Endothelial cell of umbilical vein (primary cell): ENCODE results near the gene FANK1. TPM values are rescaled to one million over a fixed set of nuclear protein-coding genes. Genes with fewer than 3 reads are reported as not detected.

ENCODE experiments used
- BruUV-seq: library from RNA; stranded (reverse); fragments of 400-500 nt; replicated peaks from 2 replicates; lab custom pipeline; 2021; lab: Mats Ljungman, UMichigan
- CTCF ChIA-PET: fragments of 300-600, 350-600 bp; sonication (Branson Sonifier 250); formaldehyde crosslinking; loops from one replicate; lab custom pipeline; 2021; ENCODE audit warnings: antibody characterized with exemption, inconsistent platforms; lab: Charles Lee
- POLR2A ChIA-PET: fragments of 300-600, 350-600 bp; sonication (Branson Sonifier 250); formaldehyde crosslinking; loops from one replicate; lab custom pipeline; 2021; ENCODE audit warnings: antibody characterized with exemption, inconsistent platforms; lab: Charles Lee
- DNase-seq: peaks from one replicate; pipeline ENCODE4 v3.0.0-alpha.2; 2011; ENCODE audit warnings: low read depth, low spot score
- FAIRE-seq: peaks from 2 replicates; lab custom pipeline; 2011; peaks lifted over from hg19 to GRCh38; lab: Jason Lieb, UNC
- H2AFZ ChIP-seq: 2 replicates; pipeline ENCODE4 v1.6.0; 2012; ENCODE audit warnings: low read depth, low read length, control low read depth, inconsistent platforms
- H3K27ac ChIP-seq: 2 replicates; pipeline ENCODE4 v1.5.1; 2011; ENCODE audit warnings: low read depth, mild to moderate bottlenecking, control low read depth, low read length, moderate library complexity; ENCODE audit not compliant: insufficient read depth
- H3K27me3 ChIP-seq, 2 experiments: 2 replicates each; pipeline versions ENCODE4 v1.6.0 to v1.6.1; 2011; ENCODE audit warnings: low read length in 2 of 2, mixed read lengths in 1 of 2; ENCODE audit not compliant: control insufficient read depth in 2 of 2, insufficient read depth in 2 of 2
- H3K36me3 ChIP-seq, 2 experiments: 2 replicates in 1 of 2; 3 replicates in 1 of 2; pipeline ENCODE4 v1.5.1; 2011; ENCODE audit warnings: low read length in 2 of 2, mild to moderate bottlenecking in 1 of 2, moderate library complexity in 1 of 2; ENCODE audit not compliant: control insufficient read depth in 2 of 2, insufficient read depth in 2 of 2; ENCODE audit errors: extremely low read depth in 1 of 2
- H3K4me1 ChIP-seq: 3 replicates; pipeline ENCODE4 v1.5.1; 2011; ENCODE audit warnings: mild to moderate bottlenecking, low read length; ENCODE audit not compliant: control insufficient read depth, insufficient read depth; ENCODE audit errors: extremely low read depth
- H3K4me2 ChIP-seq: 2 replicates; pipeline ENCODE4 v1.6.1; 2011; ENCODE audit warnings: low read length, control low read depth, mixed read lengths; ENCODE audit not compliant: insufficient read depth
- H3K4me3 ChIP-seq, 3 experiments: fragments of 200-600 bp in 1 of 3; sonication (generic), shearing (Covaris generic) in 1 of 3; replicated peaks in 1 of 3; 2 replicates each; pipeline ENCODE4 v1.5.1; 2011 to 2016; ENCODE audit warnings: control low read depth in 3 of 3, low read length in 3 of 3, mild to moderate bottlenecking in 2 of 3, inconsistent platforms in 1 of 3, low read depth in 1 of 3, moderate library complexity in 1 of 3; ENCODE audit not compliant: insufficient read depth in 1 of 3
- H3K79me2 ChIP-seq: 2 replicates; pipeline ENCODE4 v1.6.0; 2012; ENCODE audit warnings: low read length, inconsistent platforms; ENCODE audit not compliant: control insufficient read depth, insufficient read depth
- H3K9ac ChIP-seq: replicated peaks from 2 replicates; pipeline ENCODE3; 2011; ENCODE audit warnings: low read length, control low read depth; ENCODE audit not compliant: insufficient read depth; ENCODE audit errors: extremely low read depth
- H3K9me1 ChIP-seq: replicated peaks from 3 replicates; pipeline ENCODE4 v1.6.0; 2011; ENCODE audit warnings: mild to moderate bottlenecking, low read length; ENCODE audit not compliant: control insufficient read depth, insufficient read depth; ENCODE audit errors: extremely low read depth
- H3K9me3 ChIP-seq: replicated peaks from 2 replicates; pipeline ENCODE4 v1.5.1; 2012; ENCODE audit warnings: low read length, inconsistent platforms; ENCODE audit not compliant: control insufficient read depth, insufficient read depth
- H4K20me1 ChIP-seq: replicated peaks from 2 replicates; pipeline ENCODE3; 2011; ENCODE audit warnings: mild to moderate bottlenecking, low read length; ENCODE audit not compliant: control insufficient read depth, insufficient read depth; ENCODE audit errors: extremely low read depth
- CTCF ChIP-seq, 2 donors: IDR thresholded peaks; 1 replicate in 1 of 2; 2 replicates in 1 of 2; pipeline ENCODE4 v1.5.1; 2011; ENCODE audit warnings: low read length in 2 of 2, mild to moderate bottlenecking in 2 of 2, moderate library complexity in 2 of 2, control low read depth in 1 of 2, inconsistent platforms in 1 of 2, low read depth in 1 of 2; ENCODE audit not compliant: insufficient read depth in 1 of 2; ENCODE audit errors: extremely low read depth in 1 of 2
- EZH2 ChIP-seq: IDR thresholded peaks from 2 replicates; pipeline ENCODE4 v1.6.1; 2012; ENCODE audit warnings: borderline replicate concordance, low read depth, mild to moderate bottlenecking, moderate library complexity, low read length, inconsistent platforms; ENCODE audit not compliant: severe bottlenecking
- FOS ChIP-seq: IDR thresholded peaks from 2 replicates; pipeline ENCODE4 v1.6.1; 2011; ENCODE audit warnings: mild to moderate bottlenecking, low read length, moderate library complexity, borderline replicate concordance; ENCODE audit not compliant: insufficient read depth
- GATA2 ChIP-seq: IDR thresholded peaks from 2 replicates; pipeline ENCODE4 v1.7.0; 2011; ENCODE audit warnings: low read depth, mild to moderate bottlenecking, moderate library complexity, mixed read lengths, low read length; ENCODE audit not compliant: insufficient read length, insufficient read depth
- JUN ChIP-seq: IDR thresholded peaks from 2 replicates; pipeline ENCODE4 v1.6.1; 2011; ENCODE audit warnings: borderline replicate concordance, low read depth; ENCODE audit not compliant: insufficient read length, insufficient read depth
- MAX ChIP-seq: IDR thresholded peaks from 2 replicates; pipeline ENCODE4 v1.6.1; 2011; ENCODE audit not compliant: insufficient read depth, insufficient read length
- MYC ChIP-seq: IDR thresholded peaks from one replicate; pipeline ENCODE4 v1.6.1; 2011; ENCODE audit warnings: mild to moderate bottlenecking, low read depth, low read length
- POLR2A ChIP-seq: IDR thresholded peaks from 2 replicates; pipeline ENCODE4 v1.6.1; 2012; ENCODE audit warnings: low read depth, mild to moderate bottlenecking, control low read depth, low read length
- POLR2AphosphoS5 ChIP-seq: IDR thresholded peaks from 2 replicates; pipeline ENCODE4 v1.6.1; 2012; ENCODE audit warnings: low read depth, mild to moderate bottlenecking, control low read depth, low read length, moderate library complexity; ENCODE audit not compliant: insufficient read depth
- dilution Hi-C: fragments of 300-500 bp; cut with MboI; formaldehyde crosslinking; loops from one replicate; pipeline ENCODE4 v1.15.0; 2019; ENCODE audit warnings: low sequenced_read_pairs; ENCODE audit not compliant: extremely low pct_ligation_motif_present
- intact Hi-C: fragments of 100-400 bp; cut with micrococcal nuclease; formaldehyde crosslinking; loops from one replicate; pipeline ENCODE4 v1.10.0; 2022
- polyA plus RNA-seq, 4 experiments: library from polyadenylated mRNA; depleted of rRNA in 3 of 4; stranded (reverse) in 3 of 4; unstranded in 1 of 4; fragments of >200 nt; gene quantifications; 2 replicates each; pipeline versions ENCODE4 v1.2.1 to v1.2.3, GENCODE V29; 2011 to 2012; ENCODE audit warnings: missing spikeins in 1 of 4
- total RNA-seq: library from RNA; stranded (reverse); gene quantifications from 2 replicates; pipeline ENCODE4 v1.2.3, GENCODE V29; 2021

The FANK1 gene
- total and polyA plus RNA-seq, 2 donors (not counting 3 experiments of a cell fraction or from before 2014, with no cell fraction given), result 1.6 to 1.9 TPM

GRCh38 chr10:125878957-125879835 lies 17.2 kb upstream of the FANK1 start:
- DNase-seq, result peak; percentile 75
- Histone ChIP-seq H3K9me1 (no peaks in the 10 kb centered on the region), H3K4me1 (peaks cover 4% of the 10 kb centered on the region), H3K27me3 (no peaks in the 10 kb centered on the region), H3K79me2 (peaks cover 3% of the 10 kb centered on the region), H3K4me3 (no peak overlapping the region), H4K20me1 (no peaks in the 10 kb centered on the region), H2AFZ (no peak overlapping the region), H3K9ac (no peak overlapping the region), H3K9me3 (no peaks in the 10 kb centered on the region), H3K36me3 (no peaks in the 10 kb centered on the region), H3K4me2 (no peak overlapping the region), H3K27ac (no peak overlapping the region)
- FAIRE-seq, result peak; percentile 95
- POLR2A ChIA-PET, result interaction anchor here (0.6 to 0.7 kb wide), 4 partner anchors 29 to 1607 kb away, joined by 3 to 8 read pairs (median 4); partner anchors contain the start of genes BCCIP and UROS
- dilution Hi-C loops (no loop called here), intact Hi-C loops (loop anchor here (1.0 kb wide), 1 partner anchor 16 kb away; no protein-coding TSS in a partner anchor)
- BruUV-seq, result no TSS peak
- TF ChIP-seq JUN (peak; percentile 63), EZH2 (no peak), FOS (peak; percentile 82)
- CTCF ChIA-PET, result interaction anchor here (2.9 kb wide), 1 partner anchor 10 kb away, joined by 20 read pairs; no protein-coding TSS in a partner anchor

- Histone ChIP-seq H3K79me2 (peaks cover 3% of the 10 kb centered on the region), H3K27ac (no peak overlapping the region), H3K36me3 (no peaks in the 10 kb centered on the region), H3K9me3 (no peaks in the 10 kb centered on the region), H4K20me1 (no peaks in the 10 kb centered on the region), H3K4me2 (no peak overlapping the region), H2AFZ (no peak overlapping the region), H3K9ac (no peak overlapping the region), H3K4me3 (no peak overlapping the region), H3K4me1 (peaks cover 4% of the 10 kb centered on the region), H3K27me3 (no peaks in the 10 kb centered on the region), H3K9me1 (no peaks in the 10 kb centered on the region)
- FAIRE-seq (no peak), DNase-seq (no peak)
- no TSS peak for BruUV-seq
- intact Hi-C loops (no loop called here), dilution Hi-C loops (no loop called here)
- CTCF ChIA-PET, result interaction anchor here (2.9 kb wide), 1 partner anchor 12 kb away, joined by 20 read pairs; no protein-coding TSS in a partner anchor
- POLR2A ChIA-PET, result no interaction called here
- TF ChIP-seq CTCF (IDR thresholded peaks at IDR 0.05; ENCODE audit: extremely low read depth in 1 of 2, insufficient read depth in 1 of 2, low read depth in 1 of 2, low read length in 2 of 2) (no peak), POLR2AphosphoS5 (no peak), POLR2A (no peak), EZH2 (no peak), JUN (no peak), MAX (no peak), FOS (no peak), GATA2 (no peak), MYC (no peak)
These were observed 15.6 kb upstream of the FANK1 start for GRCh38 chr10:125880719-125881118.
